ENCODE data around the gene DOCK4. TPM values are rescaled to one million over a fixed set of nuclear protein-coding genes. Genes with fewer than 3 reads are reported as not detected.

DOCK4 gene
- total RNA-seq, 1 experiment from 2014 or later = 4.9 TPM

- H3K27ac Mint-ChIP-seq = no peak overlapping the region
- H3K4me2 ChIP-seq (ENCODE audit: insufficient read depth, insufficient read length, low read length) = no peak overlapping the region
- H2BK20ac ChIP-seq (ENCODE audit: low read depth, low read length, poor library complexity, severe bottlenecking) = no peak overlapping the region
Observed at GRCh38 chr7:112081778-112082177, 124.4 kb downstream of the DOCK4 start.

More at GRCh38 chr7:112081778-112082177, 124.4 kb downstream of the DOCK4 start:
- Histone ChIP-seq H2AFZ (ENCODE audit: low read length) (no peak overlapping the region), H3K9ac (ENCODE audit: extremely low read depth, insufficient read length, low read length) (no peak overlapping the region), H4K5ac (ENCODE audit: insufficient read length, low read depth, low read length) (no peak overlapping the region), H3K4me1 (ENCODE audit: insufficient read depth, low read length) (peaks cover 9% of the 10 kb centered on the region), H3K4ac (ENCODE audit: low read depth, low read length) (no peak overlapping the region), H3K56ac (ENCODE audit: insufficient read length, low read depth, low read length) (no peak overlapping the region), H4K91ac (ENCODE audit: insufficient read length, low read depth, low read length) (no peak overlapping the region), H3K9me3 (ENCODE audit: control insufficient read depth, low read depth, low read length) (no peaks in the 10 kb centered on the region), H3K14ac (ENCODE audit: insufficient read depth, low read length) (no peak overlapping the region), H2BK12ac (ENCODE audit: insufficient read length, low read depth, low read length) (no peak overlapping the region), H2BK5ac (ENCODE audit: insufficient read length, low read length) (no peak overlapping the region), H3K23me2 (ENCODE audit: insufficient read length, low read depth, low read length, poor library complexity, severe bottlenecking) (no peaks in the 10 kb centered on the region), H3K27ac (ENCODE audit: insufficient read length, low read depth, low read length) (no peak overlapping the region), H3K23ac (ENCODE audit: insufficient read length, low read depth, low read length) (no peak overlapping the region), H3K79me2 (ENCODE audit: insufficient read depth, low read length) (peaks cover 2% of the 10 kb centered on the region; the same call in 1 of the 2 replicates), H4K8ac (replicated peaks; ENCODE audit: insufficient read length, low read depth, low read length) (no peak overlapping the region), H4K20me1 (ENCODE audit: control insufficient read depth, insufficient read depth, insufficient read length) (no peaks in the 10 kb centered on the region), H3K79me1 (ENCODE audit: insufficient read depth, low read depth, low read length, poor library complexity, severe bottlenecking) (no peaks in the 10 kb centered on the region), H2BK15ac (ENCODE audit: low read depth, low read length) (no peak overlapping the region), H3T11ph (ENCODE audit: low read length) (no peak overlapping the region), H2BK120ac (ENCODE audit: low read depth, low read length, poor library complexity, severe bottlenecking) (no peak overlapping the region), H2AK5ac (ENCODE audit: insufficient read length, low read length) (no peak overlapping the region), H3K18ac (ENCODE audit: insufficient read length, low read depth, low read length) (no peak overlapping the region), H3K27me3 (ENCODE audit: insufficient read depth, low read length) (no peaks in the 10 kb centered on the region)
- H3K4me1 Mint-ChIP-seq = peaks cover 9 to 11% of the 10 kb centered on the region in 2 experiments; a peak in 3 of 4 replicates
- H3K9me3 Mint-ChIP-seq = no peaks in the 10 kb centered on the region
- DNase-seq = no peak
- H3K36me3 Mint-ChIP-seq (ENCODE audit: insufficient read depth in 1 of 3, low read depth in 3 of 3) = no peaks in the 10 kb centered on the region
- H3K4me3 Mint-ChIP-seq = no peak overlapping the region
- WGBS (ENCODE audit: extremely low coverage, insufficient read length, low lambda C conversion rate) = no CpG with 5 or more reads among the region's 4 CpGs
- no peak for TF ChIP-seq CTCF (conservative IDR thresholded peaks at IDR 0.05)
- H3K27me3 Mint-ChIP-seq (ENCODE audit: low read depth) = no peaks in the 10 kb centered on the region
